ENCODE data around the gene REL.
"Not testable (repeated sequence)": the region's sequence is repeated elsewhere in the genome, so short reads cannot be mapped to it uniquely, and the experiment has no call there.

The REL gene

DNA sequence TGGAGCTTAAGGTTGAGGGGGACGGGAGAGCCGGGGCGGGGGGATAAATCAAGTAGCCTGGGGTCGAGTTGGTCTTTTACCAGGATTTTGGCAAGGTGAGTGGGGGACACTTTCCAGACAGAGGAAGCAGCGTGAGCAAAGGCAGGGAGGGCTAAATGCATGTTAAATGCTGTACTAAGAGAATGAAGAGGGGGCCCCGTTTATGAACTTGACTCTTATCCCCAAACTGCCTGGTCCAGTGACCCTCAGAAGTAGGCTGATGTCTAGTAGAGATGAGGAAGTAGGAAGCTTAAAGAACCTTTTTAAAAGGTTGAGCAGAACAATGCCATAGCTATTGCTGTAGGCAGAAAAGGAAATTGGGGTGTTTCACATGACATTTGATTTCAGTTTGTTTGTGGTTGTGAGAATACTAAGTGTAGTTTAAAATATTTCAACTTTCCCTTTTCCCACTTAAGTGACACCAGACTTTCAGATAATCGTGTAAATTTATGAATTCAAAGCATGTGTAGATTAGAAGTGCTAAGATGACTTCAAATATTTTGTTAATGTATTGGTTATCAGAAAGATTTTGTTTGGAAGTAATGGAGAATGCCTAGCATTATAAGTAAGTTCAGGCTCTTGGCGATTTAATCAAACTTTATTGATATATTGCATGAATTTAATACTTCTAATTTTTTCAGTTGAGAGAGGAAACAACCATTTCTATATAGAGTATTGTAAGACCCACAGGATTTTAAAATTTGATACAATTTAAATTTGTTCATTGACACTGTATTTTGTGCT, 1.8 kb downstream of the REL start:
- TF ChIP-seq, protein P1, sequence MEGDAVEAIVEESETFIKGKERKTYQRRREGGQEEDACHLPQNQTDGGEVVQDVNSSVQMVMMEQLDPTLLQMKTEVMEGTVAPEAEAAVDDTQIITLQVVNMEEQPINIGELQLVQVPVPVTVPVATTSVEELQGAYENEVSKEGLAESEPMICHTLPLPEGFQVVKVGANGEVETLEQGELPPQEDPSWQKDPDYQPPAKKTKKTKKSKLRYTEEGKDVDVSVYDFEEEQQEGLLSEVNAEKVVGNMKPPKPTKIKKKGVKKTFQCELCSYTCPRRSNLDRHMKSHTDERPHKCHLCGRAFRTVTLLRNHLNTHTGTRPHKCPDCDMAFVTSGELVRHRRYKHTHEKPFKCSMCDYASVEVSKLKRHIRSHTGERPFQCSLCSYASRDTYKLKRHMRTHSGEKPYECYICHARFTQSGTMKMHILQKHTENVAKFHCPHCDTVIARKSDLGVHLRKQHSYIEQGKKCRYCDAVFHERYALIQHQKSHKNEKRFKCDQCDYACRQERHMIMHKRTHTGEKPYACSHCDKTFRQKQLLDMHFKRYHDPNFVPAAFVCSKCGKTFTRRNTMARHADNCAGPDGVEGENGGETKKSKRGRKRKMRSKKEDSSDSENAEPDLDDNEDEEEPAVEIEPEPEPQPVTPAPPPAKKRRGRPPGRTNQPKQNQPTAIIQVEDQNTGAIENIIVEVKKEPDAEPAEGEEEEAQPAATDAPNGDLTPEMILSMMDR (IDR thresholded peaks at IDR 0.05; ENCODE audit: insufficient read depth, low read depth, low read length, missing control alignments): no peak
- peak overlapping the region; percentile 79 for H3K4me3 ChIP-seq (ENCODE audit: low read length)
- DNase-seq (ENCODE audit: low read depth): peak; percentile 18

DNA sequence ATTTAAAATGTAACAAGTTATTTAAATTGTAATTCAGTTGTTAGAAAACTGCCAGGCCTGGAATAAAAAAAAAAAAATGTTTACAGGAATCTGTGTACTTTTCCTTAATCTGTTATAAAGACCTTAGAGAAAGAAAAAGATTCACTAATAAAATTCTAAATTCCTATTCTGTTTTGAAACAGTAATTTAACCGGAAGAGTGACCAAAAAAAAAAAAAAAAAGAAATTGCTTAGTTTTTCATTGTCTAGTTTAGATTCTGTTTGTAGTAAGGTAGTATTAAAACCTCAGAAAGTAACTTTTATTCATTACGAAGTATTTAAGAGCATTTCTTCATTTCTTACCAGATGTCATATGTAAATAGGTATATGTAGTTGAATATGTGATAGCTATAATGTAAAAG, 2.5 kb downstream of the REL start:
- TF ChIP-seq, protein P1 (IDR thresholded peaks at IDR 0.05; ENCODE audit: insufficient read depth, low read depth, low read length, missing control alignments): no peak
- peak overlapping the region; percentile 79 for H3K4me3 ChIP-seq (ENCODE audit: low read length)

DNA sequence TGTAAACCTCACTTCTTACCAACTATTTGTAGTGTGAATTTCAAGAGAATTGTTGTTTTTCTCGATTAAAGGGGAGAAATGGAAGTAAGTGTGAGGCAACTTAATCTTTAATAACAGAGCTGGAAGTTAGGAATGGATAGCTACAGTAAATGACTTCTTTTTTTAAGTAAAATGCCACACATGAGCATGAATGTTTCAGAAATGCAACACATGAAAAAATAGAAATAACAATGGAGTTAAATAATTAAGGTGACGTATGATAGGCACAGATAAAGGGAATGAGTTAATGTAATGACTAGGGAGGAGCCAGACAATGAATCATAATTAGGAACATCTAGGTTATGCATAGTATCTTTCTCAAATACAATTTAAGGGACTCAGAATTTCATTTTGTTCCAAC, 3.4 kb downstream of the REL start:
- peak; percentile 72 for DNase-seq (ENCODE audit: low read depth)
- peak overlapping the region; percentile 79 for H3K4me3 ChIP-seq (ENCODE audit: low read length)
- TF ChIP-seq, protein P1 (IDR thresholded peaks at IDR 0.05; ENCODE audit: insufficient read depth, low read depth, low read length, missing control alignments): no peak

More for the DNA sequence above, 2.5 kb downstream of the REL start:
- DNase-seq (ENCODE audit: low read depth): no peak

DNA sequence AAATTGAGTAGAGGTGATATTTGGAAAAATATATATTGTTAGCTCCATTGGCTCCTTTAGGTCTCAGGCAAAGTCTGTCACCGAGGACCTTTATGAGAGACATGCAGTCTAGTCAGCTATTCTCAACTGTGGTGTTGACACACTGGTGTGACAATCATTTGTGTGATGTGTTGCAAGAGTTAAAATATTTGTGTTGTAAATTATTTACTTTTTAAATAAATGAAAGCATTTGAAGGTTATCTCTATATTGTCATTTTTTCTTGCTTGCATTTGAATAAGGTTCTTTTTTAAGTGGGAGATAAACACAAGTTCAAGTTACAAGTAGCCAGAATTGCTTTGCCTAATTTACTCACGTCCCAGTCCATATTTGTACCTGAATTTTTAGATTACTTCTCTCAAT, 4.3 kb downstream of the REL start:
- TF ChIP-seq, protein P1 (IDR thresholded peaks at IDR 0.05; ENCODE audit: insufficient read depth, low read depth, low read length, missing control alignments): no peak
- DNase-seq (ENCODE audit: low read depth): peak; percentile 30
- peak overlapping the region; percentile 79 for H3K4me3 ChIP-seq (ENCODE audit: low read length)

DNA sequence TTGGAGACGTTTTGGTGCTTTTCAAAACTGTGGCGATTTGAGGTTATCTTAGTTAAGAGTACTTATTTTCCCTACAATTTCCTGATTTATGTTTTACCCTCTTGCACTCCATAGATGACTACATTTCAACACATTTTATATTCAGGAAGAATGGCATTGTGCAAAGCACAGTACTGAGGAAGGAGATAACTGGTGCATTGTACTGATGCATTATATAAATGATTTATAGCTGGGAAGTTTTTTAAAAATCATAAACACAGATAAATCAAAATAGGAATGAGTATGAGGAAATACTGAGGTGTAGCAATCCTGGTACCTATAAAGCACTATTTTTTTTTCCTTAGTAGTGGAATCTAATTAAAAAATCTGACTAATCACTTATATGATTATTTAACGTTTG, 5.6 kb downstream of the REL start:
- H3K4me3 ChIP-seq (ENCODE audit: low read length): no peak overlapping the region
- TF ChIP-seq, protein P1 (IDR thresholded peaks at IDR 0.05; ENCODE audit: insufficient read depth, low read depth, low read length, missing control alignments): no peak
- no peak for DNase-seq (ENCODE audit: low read depth)

DNA sequence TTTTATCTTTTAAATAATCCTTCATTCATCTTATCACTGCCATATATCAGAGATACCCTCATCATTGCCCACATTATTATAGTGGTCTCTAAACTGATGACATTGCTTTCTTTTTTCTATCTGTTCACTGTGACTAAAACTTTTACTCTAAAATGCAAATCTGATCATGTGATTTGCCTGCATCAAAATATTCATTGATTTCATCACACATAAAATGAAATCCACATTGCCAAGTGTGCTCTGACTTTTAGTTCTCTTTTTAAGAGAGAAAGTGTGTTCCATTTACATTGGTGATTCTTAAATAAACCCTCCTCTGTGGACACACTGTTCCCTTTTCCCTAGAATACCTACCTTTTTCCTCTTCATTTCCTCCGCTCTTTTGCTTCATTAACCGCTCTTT, 7.5 kb downstream of the REL start:
- TF ChIP-seq, protein P1 (IDR thresholded peaks at IDR 0.05; ENCODE audit: insufficient read depth, low read depth, low read length, missing control alignments): no peak
- no peak overlapping the region for H3K4me3 ChIP-seq (ENCODE audit: low read length)
- no peak for DNase-seq (ENCODE audit: low read depth)

DNA sequence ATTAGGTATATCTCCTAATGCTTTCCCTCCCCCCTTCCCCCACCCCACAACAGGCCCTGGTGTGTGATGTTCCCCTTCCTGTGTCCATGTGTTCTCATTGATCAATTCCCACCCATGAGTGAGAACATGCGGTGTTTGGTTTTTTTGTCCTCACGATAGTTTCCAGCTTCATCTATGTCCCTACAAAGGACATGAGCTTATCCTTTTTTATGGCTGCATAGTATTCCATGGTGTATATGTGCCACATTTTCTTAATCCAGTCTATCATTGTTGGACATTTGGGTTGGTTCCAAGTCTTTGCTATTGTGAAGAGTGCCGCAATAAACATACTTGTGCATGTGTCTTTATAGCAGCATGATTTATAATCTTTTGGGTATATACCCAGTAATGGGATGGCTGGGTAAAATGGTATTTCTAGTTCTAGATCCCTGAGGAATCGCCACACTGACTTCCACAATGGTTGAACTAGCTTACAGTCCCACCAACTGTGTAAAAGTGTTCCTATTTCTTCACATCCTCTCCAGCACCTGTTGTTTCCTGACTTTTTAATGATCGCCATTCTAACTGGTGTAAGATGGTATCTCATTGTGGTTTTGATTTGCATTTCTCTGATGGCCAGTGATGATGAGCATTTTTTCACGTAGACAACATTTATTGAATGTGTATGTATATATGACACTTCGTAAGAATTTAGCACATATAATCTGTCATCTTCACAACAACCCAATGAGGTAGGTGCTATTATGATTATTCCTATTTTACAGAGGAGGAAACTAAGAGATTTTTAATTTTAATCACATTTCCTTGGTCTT, 8.4 kb downstream of the REL start:
- not testable (repeated sequence) for H3K4me3 ChIP-seq (ENCODE audit: low read length); DNase-seq (ENCODE audit: low read depth)

Measured in epithelial cell of esophagus (primary cell).